Measurements from ENCODE around the gene MVB12B.

DNA sequence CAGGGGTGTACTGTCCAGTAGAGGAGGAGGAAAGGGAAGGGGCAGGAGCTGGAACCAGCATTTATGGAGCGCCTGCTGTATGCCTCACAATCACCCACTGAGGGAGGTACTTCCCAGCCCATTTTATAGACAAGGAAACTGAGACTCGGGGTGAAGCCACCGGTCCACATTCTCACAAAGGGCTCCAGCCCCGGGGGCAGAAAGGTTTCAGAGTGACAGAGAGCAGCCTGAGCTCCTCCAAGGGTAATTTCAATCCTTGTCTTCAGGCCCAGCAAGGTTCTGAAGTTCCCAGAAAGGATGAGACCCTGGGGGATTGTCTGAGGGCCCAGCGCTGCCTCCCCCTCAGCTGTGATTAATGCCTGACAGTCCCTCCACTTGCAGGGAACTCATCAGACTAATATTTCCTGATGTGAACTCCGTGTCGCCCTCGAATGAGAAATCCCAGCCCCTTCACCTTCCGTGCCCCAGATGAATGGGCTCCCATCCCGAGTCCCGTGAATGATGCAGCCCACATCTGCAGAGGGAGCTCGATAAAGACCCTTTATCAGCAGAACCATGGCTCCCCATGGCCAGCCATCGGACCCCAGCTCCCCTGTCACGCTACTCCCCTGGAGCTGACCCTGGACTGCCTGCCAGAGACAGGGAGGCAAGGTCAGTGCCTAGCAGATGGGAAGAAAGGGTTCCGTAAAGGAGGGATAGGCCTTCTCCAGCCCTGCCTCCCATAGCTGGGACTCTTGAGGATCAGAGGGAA is 32.1 kb upstream of the MVB12B start:
- TF ChIP-seq POLR2AphosphoS5 (IDR thresholded peaks at IDR 0.05) (no peak), POLR2A (IDR thresholded peaks at IDR 0.05) (no peak), EP300 (IDR thresholded peaks at IDR 0.05) (no peak)
- TF ChIP-seq, protein P1, sequence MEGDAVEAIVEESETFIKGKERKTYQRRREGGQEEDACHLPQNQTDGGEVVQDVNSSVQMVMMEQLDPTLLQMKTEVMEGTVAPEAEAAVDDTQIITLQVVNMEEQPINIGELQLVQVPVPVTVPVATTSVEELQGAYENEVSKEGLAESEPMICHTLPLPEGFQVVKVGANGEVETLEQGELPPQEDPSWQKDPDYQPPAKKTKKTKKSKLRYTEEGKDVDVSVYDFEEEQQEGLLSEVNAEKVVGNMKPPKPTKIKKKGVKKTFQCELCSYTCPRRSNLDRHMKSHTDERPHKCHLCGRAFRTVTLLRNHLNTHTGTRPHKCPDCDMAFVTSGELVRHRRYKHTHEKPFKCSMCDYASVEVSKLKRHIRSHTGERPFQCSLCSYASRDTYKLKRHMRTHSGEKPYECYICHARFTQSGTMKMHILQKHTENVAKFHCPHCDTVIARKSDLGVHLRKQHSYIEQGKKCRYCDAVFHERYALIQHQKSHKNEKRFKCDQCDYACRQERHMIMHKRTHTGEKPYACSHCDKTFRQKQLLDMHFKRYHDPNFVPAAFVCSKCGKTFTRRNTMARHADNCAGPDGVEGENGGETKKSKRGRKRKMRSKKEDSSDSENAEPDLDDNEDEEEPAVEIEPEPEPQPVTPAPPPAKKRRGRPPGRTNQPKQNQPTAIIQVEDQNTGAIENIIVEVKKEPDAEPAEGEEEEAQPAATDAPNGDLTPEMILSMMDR (IDR thresholded peaks at IDR 0.05), result no peak
